Measurements from ENCODE around the gene ITGB4. TPM values are rescaled to one million over a fixed set of nuclear protein-coding genes. Genes with fewer than 3 reads are reported as not detected.

The ITGB4 gene
- total and polyA plus RNA-seq, 2 donors (not counting 3 experiments of a cell fraction or from before 2014, with no cell fraction given) = 4.2 to 6.7 TPM

DNA sequence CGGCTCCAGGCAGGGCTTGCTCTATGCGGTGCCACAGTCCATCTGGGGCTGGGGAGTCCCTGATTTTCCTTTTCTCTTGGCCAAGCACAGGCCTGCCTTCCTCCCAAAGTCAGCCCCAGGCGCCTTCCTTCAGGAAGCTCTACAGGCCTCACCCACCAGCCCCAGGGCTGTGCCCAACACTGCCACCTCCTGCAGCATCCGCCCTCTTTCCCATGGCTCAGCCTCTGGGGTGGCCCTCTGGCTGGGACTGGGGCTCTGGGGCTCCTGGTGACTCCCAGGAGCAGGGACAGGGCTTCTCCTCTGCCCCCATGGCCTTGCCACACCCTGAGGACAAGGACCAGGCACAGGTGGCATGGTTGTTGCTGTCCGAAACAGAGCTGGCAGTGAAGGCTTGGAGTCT lies 817 bp downstream of the ITGB4 start:
- H3K79me2 ChIP-seq (ENCODE audit: control insufficient read depth, insufficient read depth, low read length) = no peaks in the 10 kb centered on the region
- H2AFZ ChIP-seq (ENCODE audit: low read depth, low read length) = no peak overlapping the region
- no peaks in the 10 kb centered on the region for H3K36me3 ChIP-seq (ENCODE audit: control insufficient read depth in 2 of 2, extremely low read depth in 1 of 2, insufficient read depth in 2 of 2, low read length in 2 of 2)
- no peak overlapping the region for H3K27ac ChIP-seq (ENCODE audit: insufficient read depth, low read depth, low read length)
- H3K4me2 ChIP-seq (ENCODE audit: insufficient read depth, low read length) = no peak overlapping the region
- dilution Hi-C loops (cut with MboI; ENCODE audit: extremely low pct_ligation_motif_present, low sequenced_read_pairs) (no loop called here), intact Hi-C loops (cut with micrococcal nuclease) (no loop called here)
- DNase-seq (ENCODE audit: low read depth, low spot score) (no peak), FAIRE-seq (no peak)
- POLR2A ChIA-PET = no interaction called here
- CTCF ChIA-PET = interaction anchor here (1.4 to 5.2 kb wide), 3 partner anchors 16 to 42 kb away, joined by 3 to 33 read pairs (median 18); no protein-coding TSS in a partner anchor
- H3K4me3 ChIP-seq (replicated peaks in 1 of 3; ENCODE audit: insufficient read depth in 1 of 3, low read depth in 1 of 3, low read length in 3 of 3) = no peak overlapping the region
- TF ChIP-seq POLR2A (IDR thresholded peaks at IDR 0.05; ENCODE audit: low read depth, low read length) = no peak
- TF ChIP-seq POLR2AphosphoS5 (IDR thresholded peaks at IDR 0.05; ENCODE audit: insufficient read depth, low read depth, low read length) = no peak
- no peak for TF ChIP-seq GATA2 (IDR thresholded peaks at IDR 0.05; ENCODE audit: insufficient read depth, insufficient read length, low read depth, low read length)
- TF ChIP-seq, protein P1, sequence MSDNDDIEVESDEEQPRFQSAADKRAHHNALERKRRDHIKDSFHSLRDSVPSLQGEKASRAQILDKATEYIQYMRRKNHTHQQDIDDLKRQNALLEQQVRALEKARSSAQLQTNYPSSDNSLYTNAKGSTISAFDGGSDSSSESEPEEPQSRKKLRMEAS (IDR thresholded peaks at IDR 0.05; ENCODE audit: insufficient read depth, insufficient read length) = no peak
- TF ChIP-seq EZH2 (IDR thresholded peaks at IDR 0.05; ENCODE audit: borderline replicate concordance, low read depth, low read length, severe bottlenecking) = no peak
- TF ChIP-seq, protein P2, sequence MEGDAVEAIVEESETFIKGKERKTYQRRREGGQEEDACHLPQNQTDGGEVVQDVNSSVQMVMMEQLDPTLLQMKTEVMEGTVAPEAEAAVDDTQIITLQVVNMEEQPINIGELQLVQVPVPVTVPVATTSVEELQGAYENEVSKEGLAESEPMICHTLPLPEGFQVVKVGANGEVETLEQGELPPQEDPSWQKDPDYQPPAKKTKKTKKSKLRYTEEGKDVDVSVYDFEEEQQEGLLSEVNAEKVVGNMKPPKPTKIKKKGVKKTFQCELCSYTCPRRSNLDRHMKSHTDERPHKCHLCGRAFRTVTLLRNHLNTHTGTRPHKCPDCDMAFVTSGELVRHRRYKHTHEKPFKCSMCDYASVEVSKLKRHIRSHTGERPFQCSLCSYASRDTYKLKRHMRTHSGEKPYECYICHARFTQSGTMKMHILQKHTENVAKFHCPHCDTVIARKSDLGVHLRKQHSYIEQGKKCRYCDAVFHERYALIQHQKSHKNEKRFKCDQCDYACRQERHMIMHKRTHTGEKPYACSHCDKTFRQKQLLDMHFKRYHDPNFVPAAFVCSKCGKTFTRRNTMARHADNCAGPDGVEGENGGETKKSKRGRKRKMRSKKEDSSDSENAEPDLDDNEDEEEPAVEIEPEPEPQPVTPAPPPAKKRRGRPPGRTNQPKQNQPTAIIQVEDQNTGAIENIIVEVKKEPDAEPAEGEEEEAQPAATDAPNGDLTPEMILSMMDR (IDR thresholded peaks at IDR 0.05; ENCODE audit: extremely low read depth in 1 of 2, insufficient read depth in 1 of 2, low read depth in 1 of 2, low read length in 2 of 2) = no peak
- no peak for TF ChIP-seq JUN (IDR thresholded peaks at IDR 0.05; ENCODE audit: borderline replicate concordance, insufficient read depth, insufficient read length, low read depth)
- TF ChIP-seq FOS (IDR thresholded peaks at IDR 0.05; ENCODE audit: borderline replicate concordance, insufficient read depth, low read length) = no peak
- TF ChIP-seq MYC (IDR thresholded peaks at IDR 0.05; ENCODE audit: low read depth, low read length) = no peak
- H3K9ac ChIP-seq (replicated peaks; ENCODE audit: extremely low read depth, insufficient read depth, low read length) = no peak overlapping the region
- H3K9me1 ChIP-seq (replicated peaks; ENCODE audit: control insufficient read depth, extremely low read depth, insufficient read depth, low read length) = no peaks in the 10 kb centered on the region
- no TSS peak for BruUV-seq (replicated peaks)
- peaks cover 2% of the 10 kb centered on the region for H3K4me1 ChIP-seq (ENCODE audit: control insufficient read depth, extremely low read depth, insufficient read depth, low read length)
- H3K9me3 ChIP-seq (replicated peaks; ENCODE audit: control insufficient read depth, insufficient read depth, low read length) = no peaks in the 10 kb centered on the region
- no peaks in the 10 kb centered on the region for H4K20me1 ChIP-seq (replicated peaks; ENCODE audit: control insufficient read depth, extremely low read depth, insufficient read depth, low read length)
- H3K27me3 ChIP-seq (ENCODE audit: control insufficient read depth in 2 of 2, insufficient read depth in 2 of 2, low read length in 2 of 2) = peaks cover 6 to 11% of the 10 kb centered on the region in 2 experiments
